CD1c-positive myeloid dendritic cell (primary cell): ENCODE results near the gene GLRA3.
"Not testable (repeated sequence)": the region's sequence is repeated elsewhere in the genome, so short reads cannot be mapped to it uniquely, and the experiment has no call there.

Source experiments
- DNase-seq: peaks from one replicate; pipeline ENCODE4 v3.0.0-alpha.2; 2016; ENCODE audit errors: extremely low spot score

Gene GLRA3

DNA sequence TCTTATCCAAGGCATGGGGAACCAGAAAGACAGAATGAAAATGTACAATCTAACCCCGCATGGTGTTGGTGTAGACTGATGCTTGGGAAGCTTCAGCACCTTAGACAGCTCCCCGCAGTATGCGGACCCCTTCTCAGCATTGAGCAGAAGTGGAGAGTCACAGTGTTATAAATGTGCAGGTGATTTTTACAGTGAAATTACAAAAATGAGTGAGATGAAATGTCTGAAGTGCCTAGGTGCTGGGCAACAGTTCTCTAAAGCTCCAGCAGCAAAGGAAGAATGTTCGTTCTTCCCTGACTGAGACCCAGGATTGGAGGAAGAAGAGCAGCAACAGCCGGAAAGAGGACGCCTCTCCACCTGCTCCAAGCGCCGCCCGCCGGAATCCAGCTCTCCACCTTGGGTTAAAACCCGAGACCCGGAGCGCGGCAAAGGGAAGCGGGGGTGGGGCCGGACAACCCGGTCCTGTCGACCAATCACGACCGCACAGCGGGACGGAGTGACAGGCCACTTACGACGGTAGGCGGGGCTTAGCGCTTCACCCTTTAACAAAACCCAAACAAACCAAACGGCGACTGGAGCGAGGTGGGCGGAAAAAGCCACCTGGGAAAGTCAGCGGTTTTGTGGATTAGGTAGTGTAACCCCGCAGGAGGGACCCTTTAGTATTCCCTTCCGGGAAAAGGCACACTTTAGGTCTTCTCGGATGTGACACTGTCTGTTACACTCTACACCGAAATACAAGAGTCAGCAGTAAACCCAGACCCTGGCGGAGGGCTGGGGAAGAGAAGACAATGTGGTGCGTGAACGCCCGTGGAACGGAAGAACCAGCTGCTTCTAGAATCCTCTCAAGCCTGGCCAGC, at the start of gene GLRA3:
Gene GLRA3, minus strand, starts transcription at position 403 of the 857 bp plus-strand sequence. CDS start 436 bp downstream, outside the sequence.
- DNase-seq: no peak

DNA sequence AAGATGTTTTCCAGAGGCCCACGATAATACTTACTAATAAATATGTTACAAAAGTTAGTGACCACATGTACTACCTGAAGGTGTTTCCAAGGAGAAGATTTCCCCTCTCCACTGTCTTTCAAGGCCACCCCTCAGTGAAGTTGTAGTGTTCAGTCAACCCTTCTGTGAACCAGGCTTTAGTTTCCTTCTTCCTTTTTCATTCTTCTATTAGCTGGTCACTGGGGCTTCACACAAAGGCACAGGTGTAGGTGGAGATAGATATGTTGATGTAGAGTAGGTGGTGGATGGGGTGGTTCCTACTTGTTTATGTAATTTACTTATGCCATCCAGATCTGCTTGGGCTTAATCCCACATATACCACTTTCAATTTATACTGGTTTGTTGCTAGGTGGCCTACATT, 45.9 kb upstream of the GLRA3 start:
- no peak for DNase-seq

- no peak for DNase-seq
Measured at GRCh38 chr4:174873931-174874330, 44.9 kb upstream of the GLRA3 start.

DNA sequence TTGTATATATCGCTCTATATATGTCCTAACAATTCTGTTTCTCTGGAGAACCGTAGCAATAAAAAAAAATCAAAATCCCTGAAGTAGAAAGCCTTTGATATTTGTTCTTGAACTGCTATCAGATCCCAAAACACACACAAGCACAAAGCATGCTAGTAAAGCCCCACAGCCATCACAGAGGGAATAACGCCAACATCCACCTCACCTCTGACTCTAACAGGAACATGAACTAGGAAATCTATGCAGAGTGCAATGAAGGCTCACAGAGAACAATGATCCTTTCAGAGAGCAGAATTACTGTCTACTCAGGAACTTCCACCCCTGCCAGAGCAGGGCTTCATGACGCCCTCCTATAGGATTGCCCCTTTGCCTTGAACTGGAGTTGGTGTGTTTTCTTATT, 44.1 kb upstream of the GLRA3 start:
- not testable (repeated sequence) for DNase-seq

DNA sequence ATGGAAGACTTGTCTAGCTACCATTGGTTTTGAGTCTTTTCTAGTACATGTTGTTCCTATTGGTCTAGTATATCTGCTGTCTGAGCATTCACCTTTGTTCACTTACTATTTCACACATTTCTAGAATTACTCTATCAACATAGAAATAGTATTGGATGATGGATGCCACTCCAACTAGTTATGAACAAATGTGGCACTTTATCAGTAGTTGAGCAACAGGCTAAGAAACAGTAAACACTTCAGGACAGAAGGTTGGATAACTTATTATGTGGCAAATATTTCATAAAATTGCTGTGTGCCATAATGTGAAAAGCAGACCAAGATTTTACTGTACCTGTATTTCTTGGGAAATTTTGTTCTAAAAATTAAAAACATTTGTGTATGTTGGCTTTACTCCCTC, 42.4 kb upstream of the GLRA3 start:
- DNase-seq: no peak

GRCh38 chr4:174870311-174870710, 41.3 kb upstream of the GLRA3 start:
- no peak for DNase-seq

GRCh38 chr4:174869339-174869738, 40.3 kb upstream of the GLRA3 start:
- no peak for DNase-seq

DNA sequence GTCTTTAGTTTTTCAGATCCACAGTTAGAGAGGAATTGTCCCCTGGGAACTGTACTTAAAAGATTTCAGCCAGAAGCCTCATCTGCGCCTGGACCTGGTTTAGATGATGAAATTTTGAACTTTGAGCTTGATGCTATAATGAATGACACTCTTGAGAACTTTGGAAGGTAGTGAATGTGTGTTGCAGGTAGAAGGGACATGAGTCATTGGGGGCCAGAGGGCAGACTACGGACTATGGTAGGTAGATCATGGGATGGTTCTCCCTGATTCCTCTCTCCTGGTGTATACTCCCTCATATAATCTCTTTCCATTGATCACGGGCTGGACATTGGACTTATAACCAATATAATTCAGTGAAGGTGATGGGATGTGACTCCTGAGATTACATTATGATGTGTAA, 38.9 kb upstream of the GLRA3 start:
- DNase-seq: no peak

GRCh38 chr4:174865418-174865985, 36.5 kb upstream of the GLRA3 start:
- DNase-seq: no peak

GRCh38 chr4:174864031-174864430, 35.0 kb upstream of the GLRA3 start:
- no peak for DNase-seq

DNA sequence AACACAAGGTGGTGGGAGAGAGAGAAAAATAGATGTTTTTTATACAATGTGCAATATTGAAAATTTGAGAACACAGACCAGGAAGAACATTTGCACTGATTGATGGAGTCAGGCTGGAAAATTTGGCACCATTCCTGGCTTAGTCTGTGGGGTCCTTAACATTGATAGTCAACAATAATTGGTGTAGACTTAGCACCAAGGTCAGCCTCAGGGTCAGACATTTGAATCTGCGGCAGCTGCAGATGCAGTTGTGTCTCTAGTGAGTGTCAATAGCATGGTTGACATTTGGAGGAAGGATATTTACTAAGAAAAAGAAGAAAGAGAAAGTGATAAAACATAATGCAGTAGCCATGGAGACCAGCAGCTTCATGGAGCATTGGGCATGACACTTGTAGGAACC, 31.5 kb upstream of the GLRA3 start:
- no peak for DNase-seq

DNA sequence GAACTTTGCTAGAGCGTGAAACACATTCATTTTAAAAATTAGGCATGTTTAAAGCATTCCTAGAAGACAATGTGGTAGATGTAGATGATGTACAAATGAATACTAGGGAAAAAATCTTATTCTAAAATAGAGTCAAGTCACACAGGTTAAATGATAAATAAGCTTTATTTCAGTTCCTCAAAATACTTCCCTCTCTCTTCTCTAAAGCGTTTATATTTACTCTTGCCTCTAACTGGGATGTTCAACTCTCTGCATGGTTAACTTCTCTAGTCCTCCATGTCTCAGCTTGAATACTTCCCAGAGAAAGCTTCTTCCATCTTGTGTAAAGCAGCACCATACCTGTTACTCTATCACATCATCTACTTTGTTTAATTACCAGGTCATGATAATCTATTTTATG, 30.9 kb upstream of the GLRA3 start:
- no peak for DNase-seq

DNA sequence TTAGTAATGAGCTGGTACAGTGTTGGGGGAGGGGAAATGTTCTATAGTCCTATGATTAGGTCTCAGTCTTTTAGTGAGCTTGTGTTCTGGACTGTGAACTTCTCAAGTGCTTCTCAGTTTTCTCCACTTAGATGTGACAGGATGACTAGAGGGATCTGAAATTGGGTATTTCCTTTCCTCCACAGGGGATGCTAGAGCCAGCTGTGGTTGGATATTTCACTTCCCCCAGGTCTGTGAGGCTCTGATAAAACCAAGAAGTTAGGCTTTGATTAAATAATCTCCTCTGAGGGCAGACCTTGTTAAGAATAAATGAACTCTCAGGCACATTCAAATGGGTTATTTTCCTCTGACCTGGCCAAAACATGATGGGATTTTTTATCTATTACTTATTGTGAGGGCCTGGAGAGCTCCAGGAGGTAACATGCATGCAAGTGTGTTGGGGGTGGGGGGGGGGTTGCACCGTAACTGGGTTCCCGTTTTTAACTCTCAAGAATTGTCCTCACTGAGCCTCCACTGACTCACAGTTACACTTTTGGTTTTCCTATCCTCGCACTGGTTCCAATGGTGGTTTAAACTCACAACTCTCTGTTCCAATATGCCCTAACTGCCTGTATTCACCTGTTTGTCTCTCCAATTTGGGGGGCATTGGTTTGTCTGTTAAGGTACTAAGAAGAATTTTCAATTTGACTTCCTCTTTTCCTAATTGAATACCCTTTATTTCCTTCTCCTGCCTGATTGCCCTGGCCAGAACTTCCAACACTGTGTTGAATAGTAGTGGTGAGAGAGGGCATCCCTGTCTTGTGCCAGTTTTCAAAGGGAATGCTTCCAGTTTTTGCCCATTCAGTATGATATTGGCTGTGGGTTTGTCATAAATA, 28.1 kb upstream of the GLRA3 start:
- no peak for DNase-seq

DNA sequence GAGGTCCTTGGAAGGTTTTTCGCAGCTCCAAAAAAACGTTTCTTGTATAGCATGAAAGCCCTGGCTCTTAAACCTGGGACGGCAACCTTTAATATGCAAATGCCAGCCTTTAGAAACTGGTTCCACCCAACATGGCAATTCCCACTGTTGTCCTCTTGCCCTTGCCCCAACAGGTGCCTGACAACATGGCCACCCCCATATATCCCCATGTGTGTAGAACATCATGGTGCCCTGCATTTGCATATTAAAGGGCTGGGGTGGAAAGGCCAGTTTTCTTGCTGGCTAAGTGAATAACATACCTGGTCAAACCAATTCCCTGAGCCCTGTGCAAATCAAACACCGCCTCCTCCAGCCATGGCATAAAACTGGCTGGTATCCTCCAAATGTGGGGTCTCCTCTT, 26.0 kb upstream of the GLRA3 start:
- no peak for DNase-seq

GRCh38 chr4:174853629-174854028, 24.6 kb upstream of the GLRA3 start:
- no peak for DNase-seq

DNA sequence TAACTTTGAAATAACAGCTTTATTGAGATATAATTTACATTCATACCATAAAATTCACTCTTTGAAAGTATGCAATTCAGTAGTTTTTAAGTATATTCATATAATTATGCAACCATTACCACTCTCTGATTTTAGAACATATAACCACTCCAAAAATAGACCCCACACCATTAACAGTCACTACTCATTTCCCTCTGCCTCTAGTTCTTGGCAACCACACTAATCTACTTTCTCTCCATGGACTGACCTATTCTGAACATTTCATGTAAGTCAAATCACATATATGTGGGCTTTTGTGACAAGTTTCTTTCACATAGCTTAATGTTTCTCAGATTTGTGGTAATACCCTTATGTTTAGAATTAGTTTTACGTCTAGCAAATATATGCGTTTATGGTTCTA, 19.5 kb upstream of the GLRA3 start:
- no peak for DNase-seq

DNA sequence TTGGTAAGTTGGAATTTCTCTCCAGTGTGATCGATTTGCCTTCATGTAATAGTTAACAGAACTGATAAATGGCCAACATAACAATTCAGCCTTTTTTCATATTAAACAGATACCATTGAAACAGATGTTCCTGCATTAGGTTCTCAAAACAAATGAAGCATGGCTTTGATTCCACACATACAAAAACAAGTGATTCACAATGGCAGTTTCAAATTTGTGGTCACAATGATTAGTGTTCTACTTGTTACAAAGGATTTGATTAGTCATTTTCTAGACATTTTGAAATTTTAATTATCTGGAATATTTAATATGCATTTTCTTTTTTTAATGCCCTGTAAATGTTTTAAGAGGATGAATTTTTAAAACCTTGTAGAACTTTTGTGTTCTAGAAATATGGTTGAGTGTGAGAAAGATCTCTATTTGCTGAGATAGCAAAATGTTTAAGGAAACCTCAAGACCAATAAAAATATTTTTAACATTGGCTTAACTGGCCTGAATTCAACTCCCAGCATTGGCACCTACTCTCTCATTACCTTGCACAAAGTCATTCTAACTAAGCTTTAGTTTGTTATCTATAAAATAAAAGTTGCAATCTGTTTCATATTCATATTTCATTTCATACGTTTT, 18.9 kb upstream of the GLRA3 start:
- DNase-seq: no peak

GRCh38 chr4:174835536-174835935, 6.5 kb upstream of the GLRA3 start:
- no peak for DNase-seq

- no peak for DNase-seq
Measured at GRCh38 chr4:174834477-174834876, 5.4 kb upstream of the GLRA3 start.

DNA sequence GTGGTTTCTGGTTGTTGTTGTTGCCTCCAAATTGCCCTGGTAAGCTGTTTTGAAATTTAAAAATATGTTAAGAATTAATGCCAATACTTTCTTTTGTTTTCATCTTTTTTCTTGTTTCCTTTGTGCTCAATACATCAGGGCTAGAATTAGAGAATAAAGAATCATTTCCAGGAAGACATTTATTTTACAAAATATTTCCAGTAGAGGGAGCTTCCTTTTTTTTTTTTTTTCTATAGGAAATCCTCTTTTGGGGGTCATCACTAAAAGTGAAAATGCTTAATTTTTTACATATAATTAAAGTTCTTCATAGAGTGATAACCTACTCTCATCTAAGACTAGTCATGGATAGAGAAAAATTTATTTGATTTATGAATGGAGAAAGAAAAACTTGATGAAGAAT, 2.4 kb downstream of the GLRA3 start:
- DNase-seq: no peak

DNA sequence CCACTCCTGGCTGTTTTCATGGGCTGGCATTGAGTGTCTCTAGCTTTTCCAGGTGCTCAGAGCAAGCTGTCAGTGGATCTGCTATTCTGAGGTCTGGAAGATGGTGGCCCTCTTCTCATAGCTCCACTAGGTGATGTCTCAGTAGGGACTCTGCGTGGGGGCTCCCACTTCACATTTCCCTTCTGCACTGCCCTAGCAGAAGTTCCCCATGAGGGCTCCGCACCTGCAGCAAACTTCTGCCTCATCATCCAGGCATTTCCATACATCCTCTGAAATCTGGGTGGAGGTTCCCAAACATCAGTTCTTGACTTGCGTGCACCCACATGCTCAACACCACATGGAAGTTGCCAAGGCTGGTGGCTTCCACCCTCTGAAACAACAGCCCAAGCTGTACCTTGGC, 13.8 kb downstream of the GLRA3 start:
- DNase-seq: no peak

DNA sequence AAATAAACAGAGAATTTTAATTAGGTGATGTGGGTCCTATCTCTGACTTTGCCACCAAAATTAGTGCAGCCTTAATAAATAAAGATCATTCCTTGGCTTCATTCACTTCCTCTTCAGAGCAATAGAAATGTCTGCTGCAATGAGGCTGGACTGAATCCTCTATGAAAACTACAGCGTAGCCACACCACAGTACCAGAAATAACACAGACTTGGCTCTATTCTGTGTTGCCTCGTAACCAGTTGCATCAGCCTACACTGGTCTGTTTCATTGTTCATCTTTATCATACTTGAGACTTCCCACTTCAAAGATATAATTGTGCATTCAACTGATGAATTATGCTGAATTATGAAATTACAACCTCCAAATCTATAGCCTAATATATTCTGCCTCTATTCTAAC, 15.8 kb downstream of the GLRA3 start:
- no peak for DNase-seq
